M059J (cell line): Measurements from ENCODE around the gene RTKN. TPM values are rescaled to one million over a fixed set of nuclear protein-coding genes. Genes with fewer than 3 reads are reported as not detected.
"Not testable (repeated sequence)": the region's sequence is repeated elsewhere in the genome, so short reads cannot be mapped to it uniquely, and the experiment has no call there.

Experiments used
- DNase-seq: peaks from one replicate; pipeline ENCODE4 v3.0.0-alpha.2; 2012; ENCODE audit warnings: low read depth
- total RNA-seq: library from RNA; depleted of rRNA; stranded (reverse); fragments of >200 nt; shearing (Covaris generic); gene quantifications from 2 replicates; pipeline ENCODE4 v1.2.3, GENCODE V29; 2014; rRNA removed

Gene RTKN, protein sequence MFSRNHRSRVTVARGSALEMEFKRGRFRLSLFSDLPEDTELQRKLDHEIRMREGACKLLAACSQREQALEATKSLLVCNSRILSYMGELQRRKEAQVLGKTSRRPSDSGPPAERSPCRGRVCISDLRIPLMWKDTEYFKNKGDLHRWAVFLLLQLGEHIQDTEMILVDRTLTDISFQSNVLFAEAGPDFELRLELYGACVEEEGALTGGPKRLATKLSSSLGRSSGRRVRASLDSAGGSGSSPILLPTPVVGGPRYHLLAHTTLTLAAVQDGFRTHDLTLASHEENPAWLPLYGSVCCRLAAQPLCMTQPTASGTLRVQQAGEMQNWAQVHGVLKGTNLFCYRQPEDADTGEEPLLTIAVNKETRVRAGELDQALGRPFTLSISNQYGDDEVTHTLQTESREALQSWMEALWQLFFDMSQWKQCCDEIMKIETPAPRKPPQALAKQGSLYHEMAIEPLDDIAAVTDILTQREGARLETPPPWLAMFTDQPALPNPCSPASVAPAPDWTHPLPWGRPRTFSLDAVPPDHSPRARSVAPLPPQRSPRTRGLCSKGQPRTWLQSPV
- total RNA-seq = 10.5 and 12.1 TPM in 2 replicates

DNA sequence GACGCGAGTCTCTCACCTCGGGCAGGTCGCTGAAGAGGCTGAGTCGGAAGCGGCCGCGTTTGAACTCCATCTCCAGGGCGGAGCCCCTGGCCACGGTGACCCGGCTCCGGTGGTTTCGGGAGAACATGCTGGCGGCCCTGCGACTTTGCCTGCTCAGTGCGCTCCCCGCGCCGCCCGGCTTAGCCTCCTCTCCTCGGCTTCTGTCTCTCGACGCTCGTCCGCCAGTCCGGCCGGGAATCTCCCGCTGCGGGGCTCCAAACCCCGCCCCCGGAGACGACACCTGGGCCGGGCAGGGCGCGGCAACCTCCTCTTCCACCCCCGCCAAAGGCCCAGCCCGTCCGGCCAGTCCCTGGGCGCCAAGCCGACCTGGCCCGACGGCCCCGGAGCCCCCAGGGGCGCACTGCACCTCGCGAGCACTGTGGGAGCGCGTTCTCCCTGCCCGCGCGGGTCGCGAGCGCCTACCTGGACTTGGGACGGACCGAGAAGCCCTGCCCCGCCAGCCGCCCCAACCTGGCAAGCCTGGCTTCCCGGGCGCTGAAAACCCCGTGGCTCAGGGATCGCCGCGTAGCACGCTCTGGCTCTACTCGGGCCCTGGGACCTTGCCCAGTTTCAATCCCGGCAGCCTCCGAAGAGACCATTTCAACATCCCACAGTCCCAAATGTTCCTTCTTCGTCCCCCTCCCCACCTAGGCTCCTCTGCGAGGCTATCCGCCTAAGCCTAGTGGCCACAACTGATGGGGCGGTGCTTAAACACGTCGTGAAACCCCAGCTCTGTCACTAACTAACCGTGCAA, at the start of gene RTKN:
Gene RTKN (minus strand): TSS at position 248 of the 793 bp plus-strand sequence. CDS start 121 bp downstream, at position 127.
- DNase-seq = no peak

DNA sequence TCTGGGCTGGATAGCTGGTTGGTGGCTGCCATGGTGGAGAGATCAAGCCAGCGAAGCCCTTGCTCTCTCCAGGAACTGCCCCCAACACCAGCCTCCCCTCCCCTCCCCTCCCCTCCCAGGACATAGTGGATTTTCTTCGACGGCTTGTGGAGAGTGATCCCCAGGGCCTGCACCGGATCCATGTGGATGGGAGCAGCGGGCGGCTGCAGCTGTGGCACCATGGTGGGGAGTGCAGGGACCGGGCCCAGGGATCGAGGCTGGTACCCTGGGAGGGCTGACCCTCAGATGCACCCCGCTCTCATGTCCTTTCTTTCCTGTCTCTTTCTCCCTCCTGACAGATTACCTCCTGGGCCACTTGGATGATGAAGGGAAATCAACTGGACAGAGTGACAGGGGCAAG, 48.2 kb upstream of the RTKN start:
- no peak for DNase-seq

DNA sequence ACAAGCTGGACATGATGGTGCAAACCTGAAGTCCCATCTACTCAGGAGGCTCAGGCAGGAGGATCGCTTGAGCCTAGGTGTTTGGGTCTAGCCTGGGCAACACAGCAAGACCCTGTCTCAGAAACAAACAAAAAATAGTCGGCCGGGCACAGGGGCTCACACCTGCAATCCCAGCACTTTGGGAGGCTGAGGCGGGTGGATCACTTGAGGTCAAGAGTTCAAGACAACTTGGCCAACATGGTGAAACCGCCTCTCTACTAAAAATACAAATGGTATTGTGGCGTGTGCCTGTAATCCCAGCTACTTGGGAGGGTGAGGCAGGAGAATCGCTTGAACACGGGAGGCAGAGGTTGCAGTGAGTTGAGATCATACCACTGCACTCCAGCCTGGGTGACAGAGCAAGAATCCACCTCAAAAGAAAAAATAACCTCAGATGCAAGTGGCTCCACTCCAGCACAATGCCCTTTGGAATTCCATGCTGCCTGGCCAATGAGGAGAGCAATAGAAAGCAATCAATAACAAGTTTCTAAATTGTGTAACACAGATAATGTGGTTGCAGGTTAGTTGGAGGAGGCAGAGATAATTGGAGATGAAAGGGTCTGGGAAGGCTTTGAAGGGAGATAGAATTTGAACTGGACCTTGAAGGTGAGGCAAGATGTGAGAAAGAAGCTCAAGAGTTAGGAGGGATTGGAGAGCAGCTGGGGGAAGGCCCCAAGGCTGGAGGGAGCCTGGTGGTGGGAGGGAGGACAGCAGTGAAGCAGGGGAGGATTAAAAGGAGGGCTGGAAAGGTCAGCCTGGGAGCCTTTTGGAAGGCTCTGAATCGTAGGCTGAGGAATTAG, 47.1 kb upstream of the RTKN start:
- no peak for DNase-seq

DNA sequence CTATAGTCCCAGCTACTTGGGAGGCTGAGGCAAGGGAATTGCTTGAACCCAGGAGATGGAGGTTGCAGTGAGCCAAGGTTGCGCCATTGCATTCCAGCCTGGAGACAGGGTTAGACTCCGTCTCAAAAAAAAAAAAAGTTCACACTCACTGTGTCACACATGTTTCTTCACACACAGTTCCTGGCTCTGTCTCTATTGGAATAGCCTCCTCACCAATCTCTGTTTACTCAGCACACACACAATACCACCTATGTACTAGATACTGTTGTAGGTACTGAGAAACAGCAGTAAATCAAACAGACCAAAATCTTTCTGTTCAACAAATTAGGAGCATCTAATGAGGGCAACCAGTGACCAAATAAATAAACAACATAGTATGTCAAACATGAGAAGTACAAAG, 44.4 kb upstream of the RTKN start:
- DNase-seq = no peak

DNA sequence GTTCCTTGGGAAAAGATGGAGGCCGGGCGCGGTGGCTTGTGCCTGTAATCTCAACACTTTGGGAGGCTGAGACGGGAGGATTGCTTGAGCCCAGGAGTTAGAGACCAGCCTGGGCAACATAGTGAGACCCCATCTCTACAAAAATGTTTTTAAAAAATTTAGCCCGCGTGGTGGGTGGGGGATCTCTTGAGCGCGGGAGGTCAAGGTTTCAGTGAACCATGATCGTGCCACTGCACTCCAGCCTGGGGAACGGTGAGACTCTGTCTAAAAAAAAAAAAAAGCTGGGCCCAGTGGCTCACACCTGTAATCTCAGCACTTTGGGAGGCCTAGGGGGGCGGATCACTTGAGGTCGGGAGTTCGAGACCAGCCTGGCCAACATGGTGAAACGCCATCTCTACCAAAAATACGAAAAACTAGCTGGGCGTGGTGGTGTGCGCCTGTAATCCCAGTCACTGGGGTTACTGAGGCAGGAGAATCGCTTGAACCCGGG, 42.0 kb upstream of the RTKN start:
- DNase-seq = not testable (repeated sequence)

DNA sequence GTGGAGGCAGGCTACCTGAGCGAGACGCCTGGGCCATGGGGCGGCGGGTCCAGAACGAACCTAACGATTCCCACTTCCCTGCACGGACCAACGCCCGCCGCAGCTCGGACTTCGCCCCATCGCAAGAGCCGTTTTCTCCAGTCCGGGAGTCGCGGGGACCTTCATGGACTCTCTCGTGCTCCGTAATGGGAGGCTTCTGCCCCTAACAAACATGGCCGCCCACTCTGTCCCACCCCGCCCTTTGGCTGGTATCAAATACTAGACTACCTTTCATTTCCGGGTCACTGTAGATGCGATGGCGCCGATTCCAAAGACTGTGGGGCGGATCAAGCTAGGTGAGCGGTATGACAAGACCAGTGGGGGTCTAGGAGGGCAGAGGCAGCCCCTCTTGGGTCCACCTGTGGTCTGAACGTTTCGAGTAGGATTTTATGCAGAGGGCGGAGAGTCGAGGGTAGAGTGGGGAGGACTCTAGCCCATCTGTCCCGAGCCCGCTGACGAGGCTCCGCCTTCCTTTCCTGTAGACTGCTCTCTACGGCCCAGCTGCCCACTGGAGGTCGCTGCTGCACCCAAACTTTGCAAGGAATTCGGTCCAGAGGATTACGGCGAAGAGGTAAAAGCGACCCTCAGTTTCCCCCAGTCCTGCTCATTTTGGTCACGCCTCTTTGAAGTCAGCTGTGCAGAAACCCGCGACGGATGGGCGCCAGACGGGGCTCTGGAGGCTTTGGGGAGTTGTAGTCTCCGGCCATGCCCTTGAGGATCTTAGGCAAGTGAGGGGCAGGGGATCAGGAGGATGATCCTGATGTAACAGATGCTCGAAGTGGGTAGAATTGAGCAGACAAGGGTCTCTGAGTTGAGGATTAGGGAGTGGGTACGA, 41.3 kb upstream of the RTKN start, which contains the start of the genes CCDC142 and TTC31:
Gene CCDC142 (minus strand): TSS at position 198 of the 874 bp plus-strand sequence. CDS start 161 bp downstream, at position 37.
Gene TTC31 (plus strand): TSS at position 281 of the 874 bp plus-strand sequence. CDS start 15 bp downstream, at position 296.
- DNase-seq = peak; percentile 94

DNA sequence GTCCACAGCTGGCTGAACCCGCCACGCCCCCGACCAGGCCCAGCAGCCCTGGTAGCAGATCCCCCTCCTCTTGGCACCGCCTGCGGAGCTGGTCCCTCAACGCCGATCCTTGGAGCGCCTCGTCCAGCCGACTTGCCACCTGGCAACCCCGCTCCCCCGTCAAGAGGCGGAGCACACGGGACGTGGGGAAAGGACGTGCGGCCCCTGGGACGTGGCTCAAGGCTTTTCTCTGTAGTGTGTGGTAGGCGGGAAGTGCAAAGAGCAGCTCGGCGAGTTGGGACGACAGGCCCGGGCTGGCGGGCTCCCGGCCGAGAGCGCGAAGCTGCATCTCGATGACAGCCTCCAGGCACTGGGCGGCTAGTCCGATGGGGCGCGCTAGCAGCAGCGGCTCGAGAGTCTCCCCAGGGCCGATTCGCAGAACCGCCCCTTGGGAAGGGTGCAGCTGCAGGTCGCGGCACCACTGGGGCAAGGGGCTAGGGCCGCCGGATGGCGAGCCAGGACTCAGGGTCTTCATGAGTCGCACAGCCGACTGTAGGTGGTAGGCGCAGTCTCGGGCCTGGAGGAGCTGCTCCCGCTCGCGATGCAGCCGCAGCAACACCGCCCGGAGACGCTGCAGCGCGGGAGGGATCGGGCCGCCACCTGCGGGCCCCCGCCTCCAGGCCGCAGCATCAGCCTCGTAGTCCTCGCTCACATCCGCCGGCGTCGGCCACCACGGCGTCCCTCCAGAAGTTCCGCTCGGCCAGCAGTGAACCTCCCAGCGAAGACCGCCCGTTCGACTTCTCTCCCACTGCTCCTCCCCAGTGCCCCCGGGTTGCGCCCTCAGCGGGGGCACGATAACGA, 40.4 kb upstream of the RTKN start:
- DNase-seq = no peak

DNA sequence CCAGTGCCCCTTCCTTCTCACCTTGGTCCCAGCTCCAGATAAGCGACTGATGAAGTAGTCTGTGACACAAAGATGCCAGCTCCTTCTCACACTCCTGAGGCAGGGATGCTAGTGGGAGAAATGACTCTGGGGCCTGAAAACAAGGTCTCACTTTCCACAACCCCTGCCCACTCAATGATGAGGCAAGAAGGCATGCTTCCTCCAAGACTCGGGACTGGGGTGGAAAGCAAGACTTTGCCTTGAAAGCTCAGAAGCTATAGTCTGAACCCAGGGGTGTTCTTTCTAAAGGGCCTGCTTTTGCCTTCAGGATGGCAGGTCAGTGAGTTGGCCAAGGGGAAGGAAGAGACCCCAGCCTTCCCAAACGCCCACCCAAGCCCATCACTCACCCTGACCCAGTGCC, 39.7 kb upstream of the RTKN start:
- DNase-seq = no peak

DNA sequence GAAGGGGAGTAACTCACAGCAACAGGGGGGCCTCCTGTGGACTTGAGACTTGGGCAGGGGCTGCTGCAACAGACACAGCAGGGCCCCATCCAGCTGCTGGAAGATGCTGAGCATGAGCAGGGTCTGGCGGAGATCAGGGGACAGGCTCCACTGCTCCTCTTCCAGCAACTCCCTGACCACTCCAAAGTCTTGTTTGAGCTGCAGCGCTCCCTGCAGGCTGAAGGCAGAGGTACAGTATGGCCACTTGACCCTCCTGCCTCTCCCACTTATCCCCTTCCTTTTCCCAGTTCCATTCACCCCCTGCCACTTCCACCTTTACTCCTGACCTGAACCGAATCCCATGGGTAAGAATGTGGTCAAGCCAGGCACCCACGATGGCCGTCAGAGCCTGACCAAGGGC, 33.2 kb upstream of the RTKN start:
- no peak for DNase-seq

DNA sequence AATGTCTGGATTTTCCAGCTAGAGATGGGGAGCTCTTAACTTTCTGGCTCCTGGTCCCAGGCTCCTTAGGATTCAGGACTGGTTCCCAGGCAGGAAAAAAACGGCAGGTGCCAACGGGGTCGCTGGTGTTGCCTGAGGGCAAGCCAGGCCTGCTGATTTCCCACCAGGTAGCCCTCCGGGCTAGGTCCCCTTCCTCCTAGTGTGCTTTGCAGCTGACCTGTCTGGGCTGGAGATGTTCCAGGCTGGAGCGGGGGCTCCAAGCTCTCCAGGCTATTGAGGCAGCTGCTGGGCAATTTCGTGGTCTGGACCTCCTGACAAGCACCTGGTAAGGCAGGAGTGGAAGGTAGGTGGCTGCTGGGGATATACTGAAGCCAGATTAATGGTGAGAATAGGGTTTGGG, 32.7 kb upstream of the RTKN start:
- DNase-seq = no peak

DNA sequence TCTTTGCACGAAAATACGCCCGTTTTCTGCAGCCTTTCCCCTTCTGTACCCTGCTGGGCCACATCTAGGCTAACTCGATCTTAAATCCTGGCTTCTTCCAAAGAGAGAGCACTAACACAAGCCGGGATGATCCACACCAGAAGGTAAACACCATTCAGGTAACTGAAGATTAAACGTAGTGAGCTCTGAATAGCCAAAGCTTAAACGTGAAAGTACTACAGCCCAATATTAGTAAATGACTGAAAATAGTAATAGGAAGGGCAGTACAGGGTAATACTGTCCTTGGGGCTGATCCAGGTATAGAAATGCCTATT, 31.2 kb upstream of the RTKN start:
- no peak for DNase-seq

DNA sequence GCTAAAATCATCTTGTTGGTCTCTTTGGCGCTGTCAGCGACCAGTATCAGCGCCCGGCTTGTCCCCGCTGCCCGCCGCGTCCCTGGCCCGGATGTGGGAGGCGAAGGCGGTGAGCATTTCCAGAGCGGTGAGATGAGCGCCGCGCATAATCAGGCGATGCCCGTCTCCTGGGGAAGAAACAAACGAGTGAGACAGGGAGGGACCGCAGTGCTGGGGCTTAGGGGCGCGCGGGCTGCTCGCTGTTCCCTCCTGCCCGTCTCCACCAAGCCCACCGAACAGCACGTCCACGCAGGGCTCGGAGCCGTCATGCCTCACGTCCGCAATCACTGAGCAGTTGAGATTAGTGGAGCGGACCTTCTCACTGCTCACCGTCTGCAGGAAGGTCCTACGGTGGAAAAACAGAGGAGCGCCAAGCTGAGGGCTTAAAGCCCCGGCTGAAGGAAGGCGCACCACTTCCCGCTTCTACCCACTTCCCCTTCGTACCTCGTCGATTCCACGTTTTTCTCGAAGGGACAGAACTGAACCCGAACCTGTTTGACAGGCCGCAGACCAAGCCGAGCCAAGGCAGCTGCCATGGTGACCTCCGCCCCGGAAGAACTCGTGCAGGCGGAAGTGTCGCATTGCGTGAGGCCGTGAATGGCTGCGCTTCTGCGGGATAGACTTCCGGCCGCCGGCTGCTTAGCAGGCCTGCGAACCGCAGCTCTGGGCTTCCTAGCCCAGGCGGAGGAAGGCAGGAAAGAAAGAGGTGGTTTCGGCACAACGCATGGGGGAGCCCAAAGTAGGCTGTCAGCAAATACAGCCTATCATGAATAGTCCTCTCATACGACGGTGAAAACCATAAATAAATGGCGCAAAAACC, 30.6 kb upstream of the RTKN start, which contains the start of gene MRPL53:
Gene MRPL53 (minus strand): TSS at position 595 of the 859 bp plus-strand sequence. CDS start 20 bp downstream, at position 575.
- DNase-seq = peak; percentile 89

DNA sequence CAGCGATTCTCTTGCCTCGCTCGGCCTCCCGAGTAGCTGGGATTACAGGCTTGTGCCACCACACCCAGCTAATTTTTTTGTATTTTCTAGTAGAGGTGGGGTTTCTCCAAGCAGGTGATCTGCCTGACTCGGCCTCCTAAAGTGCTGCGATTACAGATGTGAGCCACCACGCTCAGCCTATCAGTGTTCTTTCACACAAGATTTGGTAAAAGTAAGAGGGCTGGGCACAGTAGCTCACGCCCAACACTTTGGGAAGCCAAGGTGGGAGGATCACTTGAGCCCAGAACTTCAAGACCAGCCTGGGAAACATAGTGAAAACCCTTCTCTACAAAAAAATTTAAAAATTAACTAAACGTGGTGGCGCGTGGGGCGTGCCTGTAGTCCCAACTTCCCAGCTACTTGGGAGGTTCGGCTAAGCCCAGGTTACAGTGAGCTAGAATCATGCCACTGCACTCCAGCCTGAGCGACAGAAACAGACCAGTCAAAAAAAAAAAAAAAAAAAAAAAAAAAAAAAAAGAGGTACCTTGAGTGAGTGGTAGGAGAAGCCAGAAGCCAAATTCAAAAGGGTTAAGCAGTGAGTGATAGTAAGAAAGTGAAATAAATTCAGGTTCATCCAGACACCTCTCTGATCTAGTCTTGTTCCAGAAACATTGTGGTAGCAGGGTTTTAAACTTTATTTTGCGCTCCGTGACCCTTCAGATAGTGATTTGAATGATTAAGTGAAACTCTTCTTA, 29.8 kb upstream of the RTKN start:
- DNase-seq = no peak

DNA sequence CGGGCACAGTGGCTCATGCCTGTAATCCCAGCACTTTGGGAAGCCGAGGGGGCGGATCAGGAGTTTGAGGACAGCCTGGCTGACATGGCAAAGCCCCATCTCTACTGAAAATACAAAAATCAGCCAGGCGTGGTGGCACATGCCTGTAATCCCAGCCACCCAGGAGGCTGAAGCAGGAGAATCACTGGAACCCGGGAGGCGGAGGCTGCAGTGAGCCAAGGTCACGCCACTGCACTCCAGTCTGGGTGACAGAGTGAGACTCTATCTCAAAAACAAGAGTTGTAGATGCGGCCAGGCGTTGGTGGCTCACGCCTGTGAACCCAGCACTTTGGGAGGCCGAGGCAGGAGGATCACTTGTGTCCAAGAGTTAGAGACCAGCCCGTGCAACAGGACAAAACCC, 29.0 kb upstream of the RTKN start:
- DNase-seq = not testable (repeated sequence)

DNA sequence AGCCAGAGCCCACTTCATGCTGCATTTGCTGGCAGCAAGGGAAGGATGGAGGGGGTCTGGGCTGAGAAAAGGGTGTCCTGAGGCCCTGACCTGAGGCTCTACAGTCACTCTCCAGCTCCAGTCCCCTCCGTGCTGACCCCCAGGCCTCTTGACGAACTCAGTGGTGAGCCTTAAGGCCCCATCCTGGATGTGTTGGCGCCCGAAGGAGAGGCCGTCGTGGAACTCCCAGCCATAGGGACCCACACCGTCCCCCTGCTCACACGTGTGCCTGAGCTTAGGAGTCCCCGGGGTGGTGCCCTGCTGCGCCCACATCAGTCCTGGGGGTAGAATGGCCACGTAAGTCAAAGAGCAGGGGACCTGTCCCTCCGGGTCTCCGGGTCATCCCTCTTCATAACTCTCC, 22.7 kb upstream of the RTKN start:
- DNase-seq = no peak

DNA sequence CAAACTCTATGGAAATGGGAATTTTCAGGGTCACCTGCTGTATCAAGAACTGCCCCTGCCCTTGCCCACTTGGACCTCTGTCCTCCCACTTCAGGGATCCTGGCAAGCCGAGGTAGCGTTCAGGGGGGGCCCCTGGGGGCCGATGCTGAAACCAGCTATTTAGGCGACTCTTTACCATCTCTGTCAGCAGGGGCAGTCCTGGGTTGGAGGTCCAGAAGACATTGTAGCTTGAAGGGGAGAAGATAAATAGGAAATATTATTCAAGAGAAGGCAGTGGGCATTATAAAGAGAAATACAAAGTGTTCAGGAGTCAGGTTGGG, 21.0 kb upstream of the RTKN start:
- DNase-seq = no peak

DNA sequence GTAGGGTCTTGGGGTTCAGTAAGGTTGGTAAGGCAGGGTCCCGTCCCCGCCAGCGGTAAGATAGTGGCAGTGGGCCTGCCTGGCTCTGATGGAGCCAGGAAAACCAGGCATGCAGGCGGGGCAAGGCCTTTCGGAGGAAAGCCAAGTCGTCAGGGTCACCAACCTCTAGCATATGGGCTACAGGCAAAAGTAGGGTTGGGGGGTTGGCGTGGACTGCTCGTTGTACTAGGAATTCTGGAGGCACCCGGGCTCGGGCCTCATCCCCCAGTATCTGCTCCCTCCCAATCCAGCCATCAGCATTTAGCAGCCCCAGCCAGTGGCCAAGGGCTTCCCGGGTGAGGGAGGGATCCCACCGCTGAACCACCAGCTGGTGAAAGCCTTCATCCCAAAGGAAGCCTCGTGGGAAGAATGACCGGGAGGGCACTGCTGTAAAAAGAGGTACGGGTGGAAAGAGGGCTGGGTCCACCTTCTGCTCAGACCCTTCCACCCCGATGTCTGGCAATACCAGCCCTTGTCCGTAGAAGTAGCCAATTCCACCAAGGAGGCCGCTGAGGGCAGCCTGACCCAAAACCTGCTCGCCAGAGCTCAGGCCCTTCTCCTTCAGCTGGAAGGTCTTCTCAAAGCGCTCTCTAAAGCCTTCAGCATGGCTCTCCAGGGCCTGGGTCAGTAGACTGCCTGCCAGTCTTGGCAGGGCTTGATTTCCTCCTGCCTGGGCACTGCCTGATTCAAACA, 20.5 kb upstream of the RTKN start:
- DNase-seq = no peak
